Gastrocnemius medialis (tissue), 4 donors: ENCODE data around the gene ILRUN. TPM values are rescaled to one million over a fixed set of nuclear protein-coding genes. Genes with fewer than 3 reads are reported as not detected.

Experiments used
- ATAC-seq, 2 donors: fragments of 150-250 bp; one replicate each; pipeline ENCODE4 v1.9.1; 2016
- DNase-seq, 2 donors: peaks; one replicate each; pipeline ENCODE4 v3.0.0-alpha.2; 2019
- H3K27ac ChIP-seq, 4 donors: fragments of 200-600 bp; sonication (generic); 1 replicate in 1 of 4; 2 replicates in 3 of 4; pipeline ENCODE4 v1.5.1; 2016 to 2018; ENCODE audit warnings: mild to moderate bottlenecking in 2 of 4, moderate library complexity in 1 of 4
- H3K27me3 ChIP-seq, 3 donors: fragments of 200-600 bp; sonication (generic) in 2 of 3; 1 replicate in 1 of 3; 2 replicates in 2 of 3; pipeline versions ENCODE4 v1.5.1 to v1.6.0; 2016 to 2019; ENCODE audit warnings: mild to moderate bottlenecking in 1 of 3, moderate library complexity in 1 of 3
- H3K36me3 ChIP-seq, 2 donors: fragments of 200-600 bp; sonication (generic) in 1 of 2; one replicate each; pipeline ENCODE4 v1.5.1; 2017 to 2018
- H3K4me1 ChIP-seq, 2 donors: fragments of 200-600 bp; sonication (generic) in 1 of 2; one replicate each; pipeline ENCODE4 v1.5.1; 2016 to 2017; ENCODE audit warnings: mild to moderate bottlenecking in 2 of 2
- H3K4me3 ChIP-seq, 4 donors: fragments of 200-600 bp; sonication (generic) in 3 of 4; 1 replicate in 1 of 4; 2 replicates in 3 of 4; pipeline ENCODE4 v1.5.1; 2016 to 2019; ENCODE audit warnings: mild to moderate bottlenecking in 2 of 4
- H3K9me3 ChIP-seq, 3 donors: fragments of 200-600 bp; sonication (generic) in 2 of 3; 1 replicate in 1 of 3; 2 replicates in 2 of 3; pipeline ENCODE4 v1.5.1; 2016 to 2019
- CTCF ChIP-seq, 5 experiments: fragments of 450-650 bp in 3 of 5; fragments of 200-600 bp in 2 of 5; sonication (generic) in 2 of 5; IDR thresholded peaks in 4 of 5; conservative IDR thresholded peaks in 1 of 5; 1 replicate in 4 of 5; 2 replicates in 1 of 5; pipeline ENCODE4 v1.5.1; 2016 to 2019; ENCODE audit warnings: antibody characterized with exemption in 5 of 5, mild to moderate bottlenecking in 3 of 5, moderate library complexity in 3 of 5
- POLR2A ChIP-seq, 2 donors: fragments of 450-650 bp; IDR thresholded peaks; one replicate each; pipeline ENCODE4 v1.6.1; 2017; ENCODE audit warnings: antibody characterized with exemption in 2 of 2, mild to moderate bottlenecking in 2 of 2, moderate library complexity in 2 of 2
- in situ Hi-C, 4 donors: fragments of 200-750 bp; cut with MboI; loops; one replicate each; pipeline versions ENCODE4 v1.15.0 to v1.8.0; 2017; ENCODE audit warnings: low sequenced_read_pairs in 4 of 4
- intact Hi-C: fragments of 100-400 bp; cut with DNase I; formaldehyde crosslinking; loops from one replicate; pipeline ENCODE4 v1.15.1; 2023; ENCODE audit warnings: low total_unique reads
- total RNA-seq, 4 donors: library from RNA; depleted of rRNA; stranded (reverse); fragments of >200 nt; gene quantifications; one replicate each; pipeline versions ENCODE4 v1.1.0 to v1.2.3, GENCODE V29; 2016

The ILRUN gene
- total RNA-seq, 4 donors from 2014 or later, result 136 to 252 (median 169) TPM

GRCh38 chr6:34736823-34737222, 40.3 kb upstream of the ILRUN start:
- no peaks in the 10 kb centered on the region for H3K9me3 ChIP-seq
- in situ Hi-C loops, result no loop called here
- no peaks in the 10 kb centered on the region for H3K4me1 ChIP-seq
- no peaks in the 10 kb centered on the region for H3K27me3 ChIP-seq
- intact Hi-C loops, result no loop called here
- no peaks in the 10 kb centered on the region for H3K36me3 ChIP-seq
- ATAC-seq, result no peak
- DNase-seq, result no peak
- no peak overlapping the region for H3K27ac ChIP-seq
- no peak overlapping the region for H3K4me3 ChIP-seq
- no peak for TF ChIP-seq POLR2A (IDR thresholded peaks at IDR 0.05)
- no peak for TF ChIP-seq CTCF (IDR thresholded peaks at IDR 0.05 in 4 of 5, conservative IDR thresholded peaks at IDR 0.05 in 1 of 5)

- Histone ChIP-seq H3K36me3 (no peaks in the 10 kb centered on the region), H3K4me3 (no peak overlapping the region), H3K27me3 (no peaks in the 10 kb centered on the region), H3K9me3 (no peaks in the 10 kb centered on the region), H3K4me1 (no peaks in the 10 kb centered on the region), H3K27ac (no peak overlapping the region)
- no peak for TF ChIP-seq POLR2A (IDR thresholded peaks at IDR 0.05)
- ATAC-seq, result no peak
- in situ Hi-C loops (no loop called here), intact Hi-C loops (no loop called here)
- no peak for DNase-seq
These were observed 35.0 kb upstream of the ILRUN start for GRCh38 chr6:34731393-34732060.

GRCh38 chr6:34729631-34730470, 33.3 kb upstream of the ILRUN start:
- TF ChIP-seq POLR2A (IDR thresholded peaks at IDR 0.05) (no peak), CTCF (IDR thresholded peaks at IDR 0.05 in 4 of 5, conservative IDR thresholded peaks at IDR 0.05 in 1 of 5) (no peak)
- no peaks in the 10 kb centered on the region for H3K9me3 ChIP-seq
- intact Hi-C loops (no loop called here), in situ Hi-C loops (no loop called here)
- ATAC-seq (no peak), DNase-seq (no peak)
- no peaks in the 10 kb centered on the region for H3K4me1 ChIP-seq
- no peaks in the 10 kb centered on the region for H3K27me3 ChIP-seq
- H3K27ac ChIP-seq, result no peak overlapping the region
- H3K36me3 ChIP-seq, result no peaks in the 10 kb centered on the region
- H3K4me3 ChIP-seq, result no peak overlapping the region

- ATAC-seq (no peak), DNase-seq (no peak)
- no peak overlapping the region for H3K4me3 ChIP-seq
- intact Hi-C loops (no loop called here), in situ Hi-C loops (no loop called here)
- no peaks in the 10 kb centered on the region for H3K36me3 ChIP-seq
- H3K4me1 ChIP-seq, result no peaks in the 10 kb centered on the region
- H3K27me3 ChIP-seq, result no peaks in the 10 kb centered on the region
- H3K27ac ChIP-seq, result no peak overlapping the region
- no peaks in the 10 kb centered on the region for H3K9me3 ChIP-seq
- no peak for TF ChIP-seq POLR2A (IDR thresholded peaks at IDR 0.05)
- TF ChIP-seq CTCF (IDR thresholded peaks at IDR 0.05 in 4 of 5, conservative IDR thresholded peaks at IDR 0.05 in 1 of 5), result no peak
These were observed 29.5 kb upstream of the ILRUN start for GRCh38 chr6:34726055-34726454.

- TF ChIP-seq CTCF (IDR thresholded peaks at IDR 0.05 in 4 of 5, conservative IDR thresholded peaks at IDR 0.05 in 1 of 5), result no peak
- no peak for TF ChIP-seq POLR2A (IDR thresholded peaks at IDR 0.05)
- H3K36me3 ChIP-seq, result no peaks in the 10 kb centered on the region
- ATAC-seq (no peak), DNase-seq (no peak)
- H3K27me3 ChIP-seq, result no peaks in the 10 kb centered on the region
- H3K9me3 ChIP-seq, result no peaks in the 10 kb centered on the region
- no peaks in the 10 kb centered on the region for H3K4me1 ChIP-seq
- intact Hi-C loops, result no loop called here
- in situ Hi-C loops, result no loop called here
- H3K27ac ChIP-seq, result no peak overlapping the region
- no peak overlapping the region for H3K4me3 ChIP-seq
These were observed 26.6 kb upstream of the ILRUN start for GRCh38 chr6:34723203-34723602.
